ENCODE measurements around the gene CHRNA3.

CHRNA3 gene

DNA sequence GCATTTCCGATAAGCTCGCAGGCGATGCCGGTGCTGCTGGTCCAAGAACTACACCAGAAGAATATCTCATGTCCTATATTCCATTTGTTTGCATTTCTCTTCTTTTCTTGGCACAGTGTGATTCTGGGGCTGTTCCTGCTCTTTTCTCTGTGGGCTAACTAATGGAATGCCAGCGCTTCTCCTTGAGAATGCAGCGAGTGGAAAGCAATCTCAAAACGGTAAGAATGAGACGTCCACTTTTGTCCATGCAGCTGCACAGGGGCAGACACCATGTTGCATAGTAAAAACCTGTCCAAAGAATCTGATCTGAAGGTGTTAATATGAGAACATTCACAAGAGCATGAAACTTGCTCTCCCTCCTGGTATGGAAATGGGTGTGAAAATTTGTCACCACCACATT is 6.6 kb upstream of the CHRNA3 start:
- Histone ChIP-seq H3K4me1 (ENCODE audit: control insufficient read depth in 5 of 5, insufficient read depth in 5 of 5, low read length in 5 of 5) (no peaks in the 10 kb centered on the region), H3K27me3 (ENCODE audit: control insufficient read depth in 5 of 5, insufficient read depth in 4 of 5, low read length in 5 of 5) (peaks cover 8 to 38% (median 23%) of the 10 kb centered on the region in 5 donors)

DNA sequence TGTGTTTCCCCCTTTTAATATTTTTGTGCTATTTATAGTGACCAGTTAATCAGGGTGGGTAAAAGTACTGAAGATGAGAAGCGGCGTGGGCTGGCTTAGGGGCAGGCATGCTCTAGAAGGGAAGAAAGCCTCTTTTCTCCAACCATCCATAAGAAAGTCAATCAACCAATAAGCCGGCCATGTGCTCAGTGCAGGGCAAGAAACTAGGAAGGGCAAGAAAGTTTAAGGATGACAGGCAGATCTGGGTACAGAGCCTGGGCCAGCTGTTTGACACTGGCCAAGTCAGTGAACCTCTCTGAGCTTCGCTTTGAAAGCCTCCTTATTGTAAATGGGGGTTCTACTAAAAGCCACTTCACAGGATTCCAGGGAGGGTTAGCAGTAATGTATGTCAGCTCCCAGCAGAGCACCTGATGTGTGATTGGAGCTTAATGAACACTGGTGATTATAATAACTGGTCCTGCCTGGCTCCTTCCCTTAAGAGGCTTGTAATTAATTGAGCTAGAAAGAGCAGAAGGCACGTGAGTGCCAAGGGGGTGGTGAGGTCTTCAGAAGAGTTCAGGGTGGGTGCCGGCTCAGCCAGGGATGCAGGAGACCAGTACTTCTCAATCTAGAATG is 5.7 kb upstream of the CHRNA3 start:
- peaks cover 13 to 44% (median 30%) of the 10 kb centered on the region in 5 donors for H3K27me3 ChIP-seq (ENCODE audit: control insufficient read depth in 5 of 5, insufficient read depth in 4 of 5, low read length in 5 of 5)
- no peaks in the 10 kb centered on the region for H3K9me3 ChIP-seq (ENCODE audit: control insufficient read depth in 5 of 5, low read length in 5 of 5)
- H3K36me3 ChIP-seq (ENCODE audit: control insufficient read depth in 5 of 5, insufficient read depth in 5 of 5, low read length in 5 of 5), result no peaks in the 10 kb centered on the region
- no peak overlapping the region for H3K4me3 ChIP-seq (ENCODE audit: low read depth in 1 of 5, low read length in 5 of 5)
- no peaks in the 10 kb centered on the region for H3K4me1 ChIP-seq (ENCODE audit: control insufficient read depth in 5 of 5, insufficient read depth in 5 of 5, low read length in 5 of 5)
- H3K27ac ChIP-seq (ENCODE audit: low read depth, low read length), result no peak overlapping the region
- H3K9ac ChIP-seq (ENCODE audit: low read length in 5 of 5), result no peak overlapping the region

More for the DNA sequence above, 6.6 kb upstream of the CHRNA3 start:
- no peaks in the 10 kb centered on the region for H3K36me3 ChIP-seq (ENCODE audit: control insufficient read depth in 5 of 5, insufficient read depth in 5 of 5, low read length in 5 of 5)
- no peaks in the 10 kb centered on the region for H3K9me3 ChIP-seq (ENCODE audit: control insufficient read depth in 5 of 5, low read length in 5 of 5)
- no peak overlapping the region for H3K27ac ChIP-seq (ENCODE audit: low read depth, low read length)
- H3K4me3 ChIP-seq (ENCODE audit: low read depth in 1 of 5, low read length in 5 of 5), result no peak overlapping the region
- H3K9ac ChIP-seq (ENCODE audit: low read length in 5 of 5), result no peak overlapping the region

DNA sequence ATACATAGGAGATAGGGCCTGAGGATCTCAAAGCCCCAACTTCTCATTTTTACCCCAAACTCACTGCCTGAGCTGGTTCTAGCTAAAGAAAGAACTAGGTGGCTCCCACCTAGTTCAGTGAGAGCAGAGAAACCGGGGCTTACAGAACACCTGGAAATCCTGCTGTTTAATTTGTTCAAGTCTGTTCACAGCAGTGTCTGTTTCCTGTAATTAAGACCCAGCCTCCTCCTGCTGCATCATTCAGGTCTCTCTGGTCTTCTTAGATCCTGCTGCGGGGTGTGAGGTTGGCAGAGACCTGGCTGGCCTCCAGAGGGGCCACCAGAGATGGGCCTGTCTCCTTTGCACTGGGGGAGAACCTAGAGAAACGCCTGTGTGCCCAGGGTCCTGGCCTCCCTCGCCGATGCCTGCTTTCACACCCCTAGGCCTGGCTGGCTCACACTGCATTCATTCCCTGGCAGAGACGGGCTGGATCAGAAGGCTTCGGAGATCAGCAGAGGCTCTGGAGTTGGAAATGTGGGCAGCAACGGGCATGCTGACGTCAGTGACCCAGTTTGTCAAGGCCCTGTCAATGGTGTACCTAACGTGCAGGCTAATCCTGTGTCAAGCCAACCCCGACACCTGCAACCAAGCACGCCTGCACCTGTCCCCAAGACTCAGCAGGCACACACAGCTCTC is 4.9 kb upstream of the CHRNA3 start:
- no peak overlapping the region for H3K27ac ChIP-seq (ENCODE audit: low read depth, low read length)
- H3K9me3 ChIP-seq (ENCODE audit: control insufficient read depth in 5 of 5, low read length in 5 of 5), result no peaks in the 10 kb centered on the region
- no peaks in the 10 kb centered on the region for H3K36me3 ChIP-seq (ENCODE audit: control insufficient read depth in 5 of 5, insufficient read depth in 5 of 5, low read length in 5 of 5)
- peaks cover 0 to 4% (median under 1%) of the 10 kb centered on the region in 5 donors for H3K4me1 ChIP-seq (ENCODE audit: control insufficient read depth in 5 of 5, insufficient read depth in 5 of 5, low read length in 5 of 5)
- H3K9ac ChIP-seq (ENCODE audit: low read length in 5 of 5), result no peak overlapping the region
- H3K27me3 ChIP-seq (ENCODE audit: control insufficient read depth in 5 of 5, insufficient read depth in 4 of 5, low read length in 5 of 5), result peaks cover 13 to 48% (median 33%) of the 10 kb centered on the region in 5 donors
- no peak overlapping the region for H3K4me3 ChIP-seq (ENCODE audit: low read depth in 1 of 5, low read length in 5 of 5)

DNA sequence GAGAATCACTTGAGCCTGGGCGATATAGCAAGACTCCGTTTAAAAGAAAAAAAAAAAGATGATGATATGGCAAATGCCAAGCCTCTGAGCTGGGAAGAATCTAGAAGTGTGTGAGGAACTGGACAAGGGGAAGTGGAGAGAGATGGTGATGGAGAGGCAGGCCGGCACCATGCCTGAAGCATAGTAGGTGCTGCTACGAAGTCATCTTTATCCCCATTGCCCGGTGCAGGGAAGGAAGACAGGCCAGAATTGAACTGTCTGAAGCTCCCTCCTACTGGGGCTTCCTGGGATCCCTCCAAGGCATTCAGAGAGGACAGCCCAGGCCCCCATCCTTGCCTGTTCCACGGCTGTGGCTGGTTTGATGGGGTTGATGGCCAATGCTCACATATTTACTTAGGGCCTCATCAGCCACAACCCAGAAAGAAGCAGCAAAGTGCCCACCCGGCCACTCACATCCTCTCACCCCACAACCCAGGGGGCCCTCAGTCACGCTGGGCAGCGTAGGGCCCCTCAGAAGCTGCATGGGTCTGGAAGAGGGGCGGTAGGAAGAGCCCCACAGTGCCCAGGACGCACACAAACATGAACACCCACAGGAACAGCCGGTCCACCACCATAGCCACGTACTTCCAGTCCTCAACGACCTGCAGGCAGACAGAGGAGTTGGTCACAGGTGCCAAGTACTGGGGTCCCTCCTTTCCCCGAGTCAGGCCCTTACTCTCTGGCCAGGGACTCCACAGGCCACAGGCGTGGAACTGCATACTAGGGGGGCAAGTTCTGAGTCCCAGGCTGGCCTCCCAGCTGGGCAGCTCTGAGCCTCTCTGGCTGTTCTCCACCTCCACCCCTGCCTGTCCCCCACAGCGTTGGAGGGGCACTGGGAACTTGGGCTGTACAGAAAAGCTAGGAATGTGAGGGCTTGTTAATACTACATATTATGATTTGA is 4.1 kb upstream of the CHRNA3 start:
- H3K9me3 ChIP-seq (ENCODE audit: control insufficient read depth in 5 of 5, low read length in 5 of 5), result no peaks in the 10 kb centered on the region
- H3K27ac ChIP-seq (ENCODE audit: low read depth, low read length), result no peak overlapping the region
- no peaks in the 10 kb centered on the region for H3K36me3 ChIP-seq (ENCODE audit: control insufficient read depth in 5 of 5, insufficient read depth in 5 of 5, low read length in 5 of 5)
- peaks cover 18 to 55% (median 41%) of the 10 kb centered on the region in 5 donors for H3K27me3 ChIP-seq (ENCODE audit: control insufficient read depth in 5 of 5, insufficient read depth in 4 of 5, low read length in 5 of 5)
- no peak overlapping the region for H3K4me3 ChIP-seq (ENCODE audit: low read depth in 1 of 5, low read length in 5 of 5)
- peaks cover 0 to 12% (median 9%) of the 10 kb centered on the region in 5 donors for H3K4me1 ChIP-seq (ENCODE audit: control insufficient read depth in 5 of 5, insufficient read depth in 5 of 5, low read length in 5 of 5)
- H3K9ac ChIP-seq (ENCODE audit: low read length in 5 of 5), result no peak overlapping the region

DNA sequence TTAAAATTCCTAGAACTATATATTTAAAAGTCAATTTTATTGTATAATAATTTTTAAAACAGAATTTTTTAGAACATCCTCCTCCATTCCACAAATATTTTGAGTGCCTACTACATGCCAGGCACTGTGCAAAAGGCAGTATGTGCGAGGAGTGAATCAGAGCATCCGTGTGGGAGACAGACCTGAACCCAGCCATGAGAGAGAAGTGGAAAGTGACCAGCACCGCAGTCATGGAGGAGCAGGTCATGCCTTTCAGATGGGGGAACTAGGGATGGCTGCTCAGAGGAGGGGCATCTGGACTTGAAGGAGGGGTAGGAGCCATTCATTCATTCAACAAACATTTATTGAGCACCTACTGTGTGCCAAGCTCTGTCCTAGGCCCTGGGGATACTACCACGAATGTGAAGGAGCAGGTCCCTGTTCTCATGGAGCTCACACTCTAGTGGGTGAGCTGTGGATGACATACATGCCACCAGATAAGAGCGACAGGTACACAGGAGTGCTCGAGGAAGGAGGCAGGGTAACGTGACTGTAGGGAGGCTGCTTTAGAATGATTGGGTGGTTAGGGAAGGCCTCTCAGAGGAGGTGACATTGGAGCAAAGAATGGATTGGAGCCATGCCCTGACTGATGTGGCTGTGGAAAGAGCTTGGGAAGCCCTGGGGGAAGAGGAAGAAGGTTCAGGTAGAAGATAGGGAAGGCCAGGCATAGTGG is 3.1 kb upstream of the CHRNA3 start:
- H3K4me3 ChIP-seq (ENCODE audit: low read depth in 1 of 5, low read length in 5 of 5), result no peak overlapping the region
- peaks cover 21 to 59% (median 43%) of the 10 kb centered on the region in 5 donors for H3K27me3 ChIP-seq (ENCODE audit: control insufficient read depth in 5 of 5, insufficient read depth in 4 of 5, low read length in 5 of 5)
- H3K36me3 ChIP-seq (ENCODE audit: control insufficient read depth in 5 of 5, insufficient read depth in 5 of 5, low read length in 5 of 5), result no peaks in the 10 kb centered on the region
- no peaks in the 10 kb centered on the region for H3K9me3 ChIP-seq (ENCODE audit: control insufficient read depth in 5 of 5, low read length in 5 of 5)
- H3K4me1 ChIP-seq (ENCODE audit: control insufficient read depth in 5 of 5, insufficient read depth in 5 of 5, low read length in 5 of 5), result peaks cover 2 to 14% (median 11%) of the 10 kb centered on the region in 5 donors
- H3K9ac ChIP-seq (ENCODE audit: low read length in 5 of 5), result no peak overlapping the region
- H3K27ac ChIP-seq (ENCODE audit: low read depth, low read length), result no peak overlapping the region

DNA sequence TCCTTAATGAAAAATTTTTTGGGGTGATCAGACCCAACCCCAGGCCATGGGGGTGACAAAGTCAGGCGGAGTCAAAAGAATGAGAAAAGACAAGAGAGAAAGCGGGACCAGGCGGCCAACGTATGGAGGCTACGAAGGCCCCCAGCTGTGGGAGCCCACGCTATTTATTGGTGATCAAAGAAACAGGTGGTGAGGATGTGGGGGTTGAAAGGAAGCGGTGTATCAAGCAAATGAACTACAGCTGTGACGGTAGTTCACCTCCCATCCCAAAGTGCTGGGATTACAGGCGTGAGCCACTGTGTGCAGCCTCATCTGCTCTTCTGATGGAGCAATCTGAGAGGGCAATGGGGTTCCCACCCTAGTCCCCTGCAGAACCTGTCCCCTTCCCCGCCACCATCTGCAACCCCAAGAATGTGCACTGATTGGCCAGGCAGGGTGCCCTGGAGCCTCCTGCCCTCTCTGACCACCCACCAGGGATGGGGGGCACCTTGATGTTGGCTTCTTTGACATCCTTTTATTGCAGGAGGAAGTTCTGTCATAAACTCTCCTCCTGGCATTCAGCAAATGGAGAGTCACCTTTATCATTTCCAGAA is 1.1 kb upstream of the CHRNA3 start:
- no peaks in the 10 kb centered on the region for H3K9me3 ChIP-seq (ENCODE audit: control insufficient read depth in 5 of 5, low read length in 5 of 5)
- peaks cover 2 to 22% (median 17%) of the 10 kb centered on the region in 5 donors for H3K4me1 ChIP-seq (ENCODE audit: control insufficient read depth in 5 of 5, insufficient read depth in 5 of 5, low read length in 5 of 5)
- H3K9ac ChIP-seq (ENCODE audit: low read length in 5 of 5), result no peak overlapping the region
- peaks cover 24 to 52% (median 39%) of the 10 kb centered on the region in 5 donors for H3K27me3 ChIP-seq (ENCODE audit: control insufficient read depth in 5 of 5, insufficient read depth in 4 of 5, low read length in 5 of 5)
- no peak overlapping the region for H3K4me3 ChIP-seq (ENCODE audit: low read depth in 1 of 5, low read length in 5 of 5)
- no peaks in the 10 kb centered on the region for H3K36me3 ChIP-seq (ENCODE audit: control insufficient read depth in 5 of 5, insufficient read depth in 5 of 5, low read length in 5 of 5)
- H3K27ac ChIP-seq (ENCODE audit: low read depth, low read length), result no peak overlapping the region

DNA sequence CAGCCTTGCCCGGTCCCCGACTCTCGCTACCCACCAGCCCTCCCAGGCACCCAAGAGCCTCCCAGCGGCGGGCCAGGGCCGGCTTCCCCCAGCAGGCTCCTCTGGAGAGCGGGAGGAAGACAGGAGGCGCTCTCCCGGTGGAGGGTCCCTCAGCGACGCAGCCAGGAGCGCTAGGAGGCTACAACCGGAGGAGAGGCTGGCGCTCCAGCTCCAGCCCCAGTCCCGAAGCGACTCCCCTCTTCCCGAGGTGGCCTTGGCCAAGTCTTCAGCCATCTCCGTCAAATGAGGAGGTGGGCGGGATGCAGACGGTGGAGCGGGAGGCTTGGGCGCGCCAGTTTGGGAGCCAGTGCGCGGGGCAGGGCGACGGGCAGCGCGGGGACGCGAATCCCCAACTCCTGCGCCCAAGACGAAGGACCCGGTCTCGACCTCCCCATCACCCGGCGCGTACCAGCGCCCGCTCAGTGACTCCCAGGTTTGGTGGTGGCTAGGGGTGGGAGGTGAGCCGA is 722 bp downstream of the CHRNA3 start:
- H3K4me3 ChIP-seq (ENCODE audit: low read depth in 1 of 5, low read length in 5 of 5), result peak overlapping the region in 2 of 5 donors; percentile 16 to 30

DNA sequence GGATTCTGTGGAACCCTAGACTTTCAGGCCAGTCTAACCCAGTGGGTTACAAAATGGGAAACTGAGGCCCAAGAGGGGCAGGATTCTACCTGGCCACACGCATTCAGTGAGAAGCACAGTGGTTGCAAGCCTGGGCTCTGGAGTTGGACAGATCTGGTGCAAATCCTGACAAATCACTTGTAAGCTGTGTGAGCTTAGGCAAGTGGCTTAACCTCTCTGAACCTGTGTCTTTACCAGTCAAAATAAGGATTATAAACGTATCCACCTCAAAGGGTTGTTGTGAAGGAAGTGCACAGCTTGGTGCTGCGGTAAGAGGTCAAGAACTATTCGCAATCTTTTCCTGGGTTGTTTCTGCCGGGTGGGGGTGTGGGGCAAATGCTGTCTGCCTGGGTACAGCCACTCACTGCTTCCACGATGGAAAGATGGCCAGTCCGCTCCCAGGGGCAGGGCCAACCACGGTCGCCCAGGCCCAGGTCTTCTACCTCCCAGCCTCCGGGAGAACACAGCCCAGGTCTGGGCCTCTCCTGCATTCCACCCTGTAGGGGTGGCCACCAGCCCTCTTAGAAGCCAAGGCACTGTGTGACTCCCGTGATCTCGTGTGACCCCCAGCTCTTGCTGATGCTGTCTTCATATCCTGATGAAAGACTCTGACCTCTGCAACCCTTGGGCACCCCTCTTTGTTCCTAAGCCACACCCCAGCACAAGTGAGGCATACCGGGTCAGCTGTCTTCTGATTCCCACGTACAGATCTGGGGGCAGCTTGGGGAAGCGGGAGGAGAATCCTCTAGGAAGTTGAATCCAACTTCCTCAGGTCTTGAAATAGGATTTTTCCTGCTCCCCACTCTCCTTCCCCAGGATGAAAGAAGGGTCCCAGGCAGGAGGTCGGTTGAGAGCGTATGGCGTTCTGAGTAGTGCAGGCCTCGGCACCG is 1.5 kb downstream of the CHRNA3 start:
- Histone ChIP-seq H3K27ac (ENCODE audit: low read depth, low read length) (no peak overlapping the region), H3K4me3 (ENCODE audit: low read depth in 1 of 5, low read length in 5 of 5) (no peak overlapping the region), H3K36me3 (ENCODE audit: control insufficient read depth in 5 of 5, insufficient read depth in 5 of 5, low read length in 5 of 5) (no peaks in the 10 kb centered on the region), H3K4me1 (ENCODE audit: control insufficient read depth in 5 of 5, insufficient read depth in 5 of 5, low read length in 5 of 5) (peaks cover 2 to 22% (median 17%) of the 10 kb centered on the region in 5 donors), H3K9me3 (ENCODE audit: control insufficient read depth in 5 of 5, low read length in 5 of 5) (no peaks in the 10 kb centered on the region), H3K9ac (ENCODE audit: low read length in 5 of 5) (no peak overlapping the region), H3K27me3 (ENCODE audit: control insufficient read depth in 5 of 5, insufficient read depth in 4 of 5, low read length in 5 of 5) (peaks cover 24 to 44% (median 36%) of the 10 kb centered on the region in 5 donors)

More for the DNA sequence above, 722 bp downstream of the CHRNA3 start:
- peaks cover 24 to 43% (median 36%) of the 10 kb centered on the region in 5 donors for H3K27me3 ChIP-seq (ENCODE audit: control insufficient read depth in 5 of 5, insufficient read depth in 4 of 5, low read length in 5 of 5)
- H3K36me3 ChIP-seq (ENCODE audit: control insufficient read depth in 5 of 5, insufficient read depth in 5 of 5, low read length in 5 of 5), result no peaks in the 10 kb centered on the region
- H3K27ac ChIP-seq (ENCODE audit: low read depth, low read length), result no peak overlapping the region
- no peak overlapping the region for H3K9ac ChIP-seq (ENCODE audit: low read length in 5 of 5)
- H3K4me1 ChIP-seq (ENCODE audit: control insufficient read depth in 5 of 5, insufficient read depth in 5 of 5, low read length in 5 of 5), result peaks cover 2 to 22% (median 17%) of the 10 kb centered on the region in 5 donors
- no peaks in the 10 kb centered on the region for H3K9me3 ChIP-seq (ENCODE audit: control insufficient read depth in 5 of 5, low read length in 5 of 5)

Data from subcutaneous abdominal adipose tissue (tissue), 5 donors.